Astrocyte (in vitro differentiated cells and primary cell): Measurements from ENCODE around the gene UCHL5.

Source experiments
- CTCF ChIP-seq: IDR thresholded peaks from 2 replicates; pipeline ENCODE4 v1.5.1; 2011; ENCODE audit warnings: low read depth, mild to moderate bottlenecking, inconsistent platforms, low read length, moderate library complexity; ENCODE audit not compliant: insufficient read depth
- EZH2 ChIP-seq: IDR thresholded peaks from 2 replicates; pipeline ENCODE4 v1.6.1; 2012; ENCODE audit warnings: mild to moderate bottlenecking, low read length, inconsistent platforms; ENCODE audit not compliant: insufficient read depth

DNA sequence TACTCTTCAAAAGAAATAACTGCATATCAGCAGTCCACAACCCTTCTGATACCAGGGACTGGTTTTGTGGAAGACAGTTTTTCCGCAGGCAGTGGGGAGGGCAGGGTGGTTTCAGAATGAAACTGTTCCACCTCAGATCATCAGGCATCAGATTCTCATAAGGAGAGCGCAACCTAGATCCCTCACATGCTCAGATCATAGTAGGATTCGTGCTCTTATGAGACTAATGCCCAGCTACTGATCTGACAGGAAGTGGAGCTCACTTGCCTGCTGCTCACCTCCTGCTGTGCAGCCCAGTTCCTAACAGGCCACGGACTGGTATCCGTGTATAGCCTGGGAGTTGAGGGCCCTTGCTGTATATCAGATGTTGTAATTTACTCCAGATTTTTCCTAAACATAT, 11.8 kb upstream of the UCHL5 start:
- TF ChIP-seq CTCF: no peak
- no peak for TF ChIP-seq EZH2
